DND-41 (cell line): Measurements from ENCODE around the gene THSD7B.

ENCODE experiments used
- EZH2 ChIP-seq: IDR thresholded peaks from 3 replicates; pipeline ENCODE4 v1.6.1; 2012; ENCODE audit warnings: borderline replicate concordance, low read depth, mild to moderate bottlenecking, moderate library complexity, low read length, inconsistent platforms; ENCODE audit not compliant: severe bottlenecking
- TF ChIP-seq, protein P1 (sequence below): IDR thresholded peaks from 2 replicates; pipeline ENCODE4 v1.5.1; 2012; ENCODE audit warnings: borderline replicate concordance, low read length, moderate library complexity, mild to moderate bottlenecking; ENCODE audit not compliant: poor library complexity, severe bottlenecking; ENCODE audit errors: extremely low read depth

DNA sequence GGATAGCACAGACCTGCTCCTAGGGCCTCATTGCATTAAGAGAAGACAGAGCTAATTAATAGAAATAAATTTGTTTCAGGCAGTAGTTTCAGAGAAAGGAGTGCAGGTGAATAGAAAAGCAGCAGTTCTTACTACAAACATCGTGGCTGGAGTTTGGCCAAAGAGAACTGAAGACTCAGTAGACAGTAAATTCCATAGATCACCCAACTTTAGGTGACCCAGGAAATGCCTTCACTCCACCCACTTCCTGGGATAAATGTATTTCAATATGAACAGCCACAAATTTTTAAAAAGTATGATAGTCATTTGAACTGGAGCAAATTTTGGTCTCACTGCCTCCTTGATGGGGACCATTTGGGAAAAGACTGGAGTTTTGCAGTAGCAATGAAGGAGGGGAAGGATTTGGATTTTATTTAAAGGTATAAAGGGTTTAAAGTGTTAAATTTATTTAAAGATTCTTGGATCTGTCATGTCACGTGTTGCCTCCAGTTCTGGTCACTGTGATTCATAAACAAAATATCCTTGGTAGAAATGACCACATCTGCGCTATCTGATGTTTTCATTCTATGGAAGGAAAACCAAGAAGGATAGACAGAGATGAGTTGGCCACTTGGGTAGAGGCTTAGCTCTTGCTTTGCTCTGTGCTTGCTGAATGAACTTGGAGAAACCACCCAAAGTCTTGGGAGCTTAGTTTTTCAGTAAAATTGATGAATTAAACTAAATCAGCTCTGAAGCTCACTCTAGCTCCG lies 390.2 kb downstream of the THSD7B start:
- TF ChIP-seq, protein P1, sequence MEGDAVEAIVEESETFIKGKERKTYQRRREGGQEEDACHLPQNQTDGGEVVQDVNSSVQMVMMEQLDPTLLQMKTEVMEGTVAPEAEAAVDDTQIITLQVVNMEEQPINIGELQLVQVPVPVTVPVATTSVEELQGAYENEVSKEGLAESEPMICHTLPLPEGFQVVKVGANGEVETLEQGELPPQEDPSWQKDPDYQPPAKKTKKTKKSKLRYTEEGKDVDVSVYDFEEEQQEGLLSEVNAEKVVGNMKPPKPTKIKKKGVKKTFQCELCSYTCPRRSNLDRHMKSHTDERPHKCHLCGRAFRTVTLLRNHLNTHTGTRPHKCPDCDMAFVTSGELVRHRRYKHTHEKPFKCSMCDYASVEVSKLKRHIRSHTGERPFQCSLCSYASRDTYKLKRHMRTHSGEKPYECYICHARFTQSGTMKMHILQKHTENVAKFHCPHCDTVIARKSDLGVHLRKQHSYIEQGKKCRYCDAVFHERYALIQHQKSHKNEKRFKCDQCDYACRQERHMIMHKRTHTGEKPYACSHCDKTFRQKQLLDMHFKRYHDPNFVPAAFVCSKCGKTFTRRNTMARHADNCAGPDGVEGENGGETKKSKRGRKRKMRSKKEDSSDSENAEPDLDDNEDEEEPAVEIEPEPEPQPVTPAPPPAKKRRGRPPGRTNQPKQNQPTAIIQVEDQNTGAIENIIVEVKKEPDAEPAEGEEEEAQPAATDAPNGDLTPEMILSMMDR: no peak
- no peak for TF ChIP-seq EZH2
